ENCODE measurements around the gene LRRC4C.

The LRRC4C gene

DNA sequence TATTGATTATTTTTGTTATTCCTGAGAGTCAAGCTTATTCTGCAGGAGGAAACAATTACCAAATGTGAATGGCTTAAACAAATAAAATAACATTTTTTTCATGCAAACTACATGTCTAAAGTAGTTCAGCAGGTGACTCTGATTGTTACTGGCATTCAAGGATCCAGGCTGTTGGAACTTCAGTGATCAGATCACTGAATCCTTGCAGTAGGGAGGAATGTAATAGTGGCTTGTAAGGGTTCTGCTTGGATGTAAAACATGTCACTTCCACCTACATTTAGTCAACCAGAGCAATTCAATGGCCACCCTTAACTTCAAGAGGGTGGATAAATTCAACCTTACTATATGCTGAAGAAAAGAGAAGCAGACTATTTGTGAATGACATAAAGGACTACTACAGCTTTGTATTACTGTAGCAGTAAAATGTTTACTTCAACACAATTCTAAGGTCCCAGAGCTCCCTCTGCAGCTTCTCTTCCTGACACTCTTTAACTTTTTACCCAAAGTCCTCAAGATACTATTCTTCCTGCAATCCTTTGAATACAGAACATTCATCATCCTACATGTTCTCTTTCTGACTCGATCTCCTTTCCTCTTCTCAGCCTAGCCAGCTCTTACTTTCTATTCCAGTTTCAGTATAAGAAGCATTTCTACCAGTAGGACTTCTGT, 284.0 kb downstream of the LRRC4C start:
- no peak for TF ChIP-seq POLR2A (IDR thresholded peaks at IDR 0.05; ENCODE audit: low read depth, low read length)
- TF ChIP-seq TAF1 (IDR thresholded peaks at IDR 0.05; ENCODE audit: borderline replicate concordance, low read depth, low read length) = no peak
- no peak for TF ChIP-seq POLR2AphosphoS5 (IDR thresholded peaks at IDR 0.05; ENCODE audit: low read depth, low read length)
- DNase-seq (ENCODE audit: insufficient read length) (no peak), FAIRE-seq (peak; percentile 60)

DNA sequence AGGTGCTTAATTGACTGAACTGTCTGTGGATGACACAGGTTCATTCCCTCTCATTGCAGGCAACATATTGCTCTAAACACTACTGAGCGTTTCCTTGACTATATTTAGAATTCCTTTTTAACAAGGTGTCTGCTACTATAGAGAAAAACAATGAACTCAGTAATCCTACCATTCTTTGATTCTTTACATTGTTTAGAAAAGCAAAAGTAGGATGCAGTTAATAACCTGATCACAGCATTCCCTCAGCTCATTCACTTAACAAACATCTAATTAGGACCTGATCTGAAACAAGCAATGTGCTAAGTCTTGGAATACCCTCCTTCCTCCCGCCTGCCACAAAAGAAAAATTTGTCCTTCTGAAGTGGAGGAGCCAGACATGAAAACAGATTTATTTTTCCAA, 313.1 kb downstream of the LRRC4C start:
- FAIRE-seq (no peak), DNase-seq (ENCODE audit: insufficient read length) (no peak)
- TF ChIP-seq POLR2AphosphoS5 (IDR thresholded peaks at IDR 0.05; ENCODE audit: low read depth, low read length) (no peak), TAF1 (IDR thresholded peaks at IDR 0.05; ENCODE audit: borderline replicate concordance, low read depth, low read length) (no peak), POLR2A (IDR thresholded peaks at IDR 0.05; ENCODE audit: low read depth, low read length) (no peak)

GRCh38 chr11:41145420-41145819, 314.0 kb downstream of the LRRC4C start:
- no peak for FAIRE-seq
- no peak for DNase-seq (ENCODE audit: insufficient read length)
- TF ChIP-seq TAF1 (IDR thresholded peaks at IDR 0.05; ENCODE audit: borderline replicate concordance, low read depth, low read length) (no peak), POLR2AphosphoS5 (IDR thresholded peaks at IDR 0.05; ENCODE audit: low read depth, low read length) (no peak), POLR2A (IDR thresholded peaks at IDR 0.05; ENCODE audit: low read depth, low read length) (no peak)

DNA sequence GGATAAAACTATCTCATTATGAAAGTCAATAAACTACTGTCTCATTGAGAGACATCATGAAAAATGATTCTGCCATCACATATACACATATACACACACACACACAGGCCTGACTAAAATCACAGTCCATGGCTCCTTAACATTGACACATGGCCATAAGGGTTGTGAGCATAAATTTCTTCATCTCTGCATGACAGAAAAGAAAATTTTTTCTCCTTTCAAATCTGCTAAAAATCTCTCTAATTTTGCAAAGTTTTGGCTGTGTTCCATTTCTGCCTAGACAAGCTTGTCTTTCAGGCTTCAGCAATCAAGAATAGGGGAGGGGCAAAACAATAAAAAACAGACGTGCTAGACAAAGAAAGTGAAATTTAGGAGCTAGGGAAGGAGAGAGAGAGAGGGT, 324.5 kb downstream of the LRRC4C start:
- no peak for FAIRE-seq
- DNase-seq (ENCODE audit: insufficient read length) = no peak
- no peak for TF ChIP-seq POLR2A (IDR thresholded peaks at IDR 0.05; ENCODE audit: low read depth, low read length)
- no peak for TF ChIP-seq POLR2AphosphoS5 (IDR thresholded peaks at IDR 0.05; ENCODE audit: low read depth, low read length)
- no peak for TF ChIP-seq TAF1 (IDR thresholded peaks at IDR 0.05; ENCODE audit: borderline replicate concordance, low read depth, low read length)

GRCh38 chr11:41133023-41133422, 326.4 kb downstream of the LRRC4C start:
- FAIRE-seq = no peak
- DNase-seq (ENCODE audit: insufficient read length) = no peak
- TF ChIP-seq POLR2AphosphoS5 (IDR thresholded peaks at IDR 0.05; ENCODE audit: low read depth, low read length) (no peak), POLR2A (IDR thresholded peaks at IDR 0.05; ENCODE audit: low read depth, low read length) (no peak), TAF1 (IDR thresholded peaks at IDR 0.05; ENCODE audit: borderline replicate concordance, low read depth, low read length) (no peak)

GRCh38 chr11:41121600-41121999, 337.9 kb downstream of the LRRC4C start:
- no peak for TF ChIP-seq POLR2A (IDR thresholded peaks at IDR 0.05; ENCODE audit: low read depth, low read length)
- TF ChIP-seq POLR2AphosphoS5 (IDR thresholded peaks at IDR 0.05; ENCODE audit: low read depth, low read length) = no peak
- no peak for TF ChIP-seq TAF1 (IDR thresholded peaks at IDR 0.05; ENCODE audit: borderline replicate concordance, low read depth, low read length)
- no peak for FAIRE-seq
- DNase-seq (ENCODE audit: insufficient read length) = no peak

GRCh38 chr11:41119484-41119883, 340.0 kb downstream of the LRRC4C start:
- FAIRE-seq = no peak
- TF ChIP-seq TAF1 (IDR thresholded peaks at IDR 0.05; ENCODE audit: borderline replicate concordance, low read depth, low read length) (no peak), POLR2A (IDR thresholded peaks at IDR 0.05; ENCODE audit: low read depth, low read length) (no peak), POLR2AphosphoS5 (IDR thresholded peaks at IDR 0.05; ENCODE audit: low read depth, low read length) (no peak)
- no peak for DNase-seq (ENCODE audit: insufficient read length)

- FAIRE-seq (peak; percentile 51), DNase-seq (ENCODE audit: insufficient read length) (no peak)
- TF ChIP-seq POLR2AphosphoS5 (IDR thresholded peaks at IDR 0.05; ENCODE audit: low read depth, low read length) = no peak
- TF ChIP-seq POLR2A (IDR thresholded peaks at IDR 0.05; ENCODE audit: low read depth, low read length) = no peak
- no peak for TF ChIP-seq TAF1 (IDR thresholded peaks at IDR 0.05; ENCODE audit: borderline replicate concordance, low read depth, low read length)
Observed at GRCh38 chr11:41118521-41118920, 340.9 kb downstream of the LRRC4C start.

- FAIRE-seq (no peak), DNase-seq (ENCODE audit: insufficient read length) (no peak)
- TF ChIP-seq POLR2A (IDR thresholded peaks at IDR 0.05; ENCODE audit: low read depth, low read length) (no peak), TAF1 (IDR thresholded peaks at IDR 0.05; ENCODE audit: borderline replicate concordance, low read depth, low read length) (no peak), POLR2AphosphoS5 (IDR thresholded peaks at IDR 0.05; ENCODE audit: low read depth, low read length) (no peak)
Observed at GRCh38 chr11:41116970-41117369, 342.5 kb downstream of the LRRC4C start.

DNA sequence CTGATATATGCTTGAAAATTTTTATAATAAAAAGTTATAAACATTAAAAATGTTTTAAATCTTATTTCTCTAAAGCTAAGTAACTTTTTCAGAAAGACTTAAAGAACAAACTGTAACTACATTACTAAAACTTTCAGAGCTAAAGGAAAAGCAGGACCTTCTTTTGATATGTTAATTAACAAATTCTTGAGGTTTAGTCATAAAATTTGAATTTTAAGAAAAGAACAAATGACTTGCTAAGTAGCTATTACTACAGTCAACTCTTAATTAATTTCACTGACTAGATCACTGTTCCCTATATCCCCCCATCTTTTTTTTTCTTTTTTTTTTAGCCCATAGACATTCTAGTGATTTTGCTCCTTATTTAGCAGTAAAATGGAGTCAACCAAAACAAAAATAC, 344.4 kb downstream of the LRRC4C start:
- DNase-seq (ENCODE audit: insufficient read length) (no peak), FAIRE-seq (no peak)
- TF ChIP-seq POLR2AphosphoS5 (IDR thresholded peaks at IDR 0.05; ENCODE audit: low read depth, low read length) (no peak), POLR2A (IDR thresholded peaks at IDR 0.05; ENCODE audit: low read depth, low read length) (no peak), TAF1 (IDR thresholded peaks at IDR 0.05; ENCODE audit: borderline replicate concordance, low read depth, low read length) (no peak)

GRCh38 chr11:41113160-41113559, 346.3 kb downstream of the LRRC4C start:
- no peak for FAIRE-seq
- no peak for DNase-seq (ENCODE audit: insufficient read length)
- TF ChIP-seq TAF1 (IDR thresholded peaks at IDR 0.05; ENCODE audit: borderline replicate concordance, low read depth, low read length) (no peak), POLR2AphosphoS5 (IDR thresholded peaks at IDR 0.05; ENCODE audit: low read depth, low read length) (no peak), POLR2A (IDR thresholded peaks at IDR 0.05; ENCODE audit: low read depth, low read length) (no peak)

DNA sequence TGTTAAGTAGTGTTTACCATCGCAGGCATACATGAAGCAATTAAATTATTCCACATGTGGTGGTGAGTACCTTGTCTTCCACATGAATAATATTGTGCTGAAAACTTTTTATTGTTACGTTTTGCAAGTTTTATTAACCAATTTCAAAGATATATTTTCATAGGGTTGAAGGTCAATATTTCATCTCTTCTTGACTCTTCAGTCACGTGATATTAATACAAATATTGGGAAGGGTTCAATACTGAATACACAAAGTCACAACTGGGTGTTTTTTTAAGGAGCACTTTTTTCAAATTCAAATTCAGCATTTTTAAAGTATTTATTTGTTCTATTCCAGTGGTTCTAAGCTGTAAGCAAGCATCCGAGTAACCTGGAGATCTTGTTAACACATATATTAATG, 348.9 kb downstream of the LRRC4C start:
- no peak for FAIRE-seq
- DNase-seq (ENCODE audit: insufficient read length) = no peak
- TF ChIP-seq TAF1 (IDR thresholded peaks at IDR 0.05; ENCODE audit: borderline replicate concordance, low read depth, low read length) (no peak), POLR2A (IDR thresholded peaks at IDR 0.05; ENCODE audit: low read depth, low read length) (no peak)

Data from GM12892 (cell line).